Liver (tissue), 9 donors: Measurements from ENCODE around the gene COL4A1. TPM values are rescaled to one million over a fixed set of nuclear protein-coding genes. Genes with fewer than 3 reads are reported as not detected.

Experiments
- DNase-seq: peaks from one replicate; pipeline ENCODE4 v3.0.0-alpha.2; 2017; ENCODE audit warnings: low spot score
- H3K27ac ChIP-seq, 2 donors: one replicate each; pipeline ENCODE4 v1.7.0; 2013; ENCODE audit warnings: inconsistent platforms in 2 of 2, low read length in 2 of 2, control low read depth in 1 of 2, low read depth in 1 of 2, mild to moderate bottlenecking in 1 of 2
- H3K27me3 ChIP-seq, 4 donors: one replicate each; pipeline versions ENCODE4 v1.6.1 to v1.7.0; 2013; ENCODE audit warnings: low read length in 3 of 4, inconsistent platforms in 1 of 4, mild to moderate bottlenecking in 1 of 4, moderate library complexity in 1 of 4; ENCODE audit not compliant: control insufficient read depth in 4 of 4, insufficient read depth in 4 of 4
- H3K36me3 ChIP-seq, 4 donors: one replicate each; pipeline versions ENCODE4 v1.6.1 to v1.7.0; 2013; ENCODE audit warnings: low read length in 3 of 4, mild to moderate bottlenecking in 3 of 4, low read depth in 1 of 4, moderate library complexity in 1 of 4; ENCODE audit not compliant: control insufficient read depth in 4 of 4, insufficient read depth in 3 of 4
- H3K4me1 ChIP-seq, 4 donors: one replicate each; pipeline versions ENCODE4 v1.6.1 to v1.7.0; 2013; ENCODE audit warnings: low read length in 3 of 4, mild to moderate bottlenecking in 3 of 4, moderate library complexity in 1 of 4; ENCODE audit not compliant: control insufficient read depth in 4 of 4, insufficient read depth in 4 of 4
- H3K4me3 ChIP-seq, 3 donors: one replicate each; pipeline versions ENCODE4 v1.6.1 to v1.7.0; 2013; ENCODE audit warnings: low read length in 3 of 3, control low read depth in 1 of 3, low read depth in 1 of 3, mild to moderate bottlenecking in 1 of 3
- H3K9ac ChIP-seq, 2 donors: one replicate each; pipeline ENCODE4 v1.7.0; 2013; ENCODE audit warnings: low read length in 2 of 2, mild to moderate bottlenecking in 2 of 2, moderate library complexity in 2 of 2, control low read depth in 1 of 2, low read depth in 1 of 2
- H3K9me3 ChIP-seq, 4 donors: one replicate each; pipeline versions ENCODE4 v1.6.1 to v1.7.0; 2013; ENCODE audit warnings: low read length in 3 of 4; ENCODE audit not compliant: control insufficient read depth in 4 of 4
- CTCF ChIP-seq: fragments of 150-350 bp; IDR thresholded peaks from 2 replicates; pipeline ENCODE4 v1.5.1; 2017; ENCODE audit warnings: improper control_type of control experiment, low read depth, low read length; ENCODE audit not compliant: missing input control
- EGR1 ChIP-seq, 2 donors: IDR thresholded peaks; 2 replicates each; pipeline ENCODE4 v1.6.1; 2016 to 2018; ENCODE audit warnings: antibody characterized with exemption in 2 of 2, low read depth in 2 of 2
- FOXA1 ChIP-seq: IDR thresholded peaks from 2 replicates; pipeline ENCODE4 v1.6.1; 2016; ENCODE audit warnings: antibody characterized with exemption
- FOXA2 ChIP-seq: IDR thresholded peaks from 2 replicates; pipeline ENCODE4 v1.6.1; 2016; ENCODE audit warnings: antibody characterized with exemption
- GABPA ChIP-seq, 2 donors: IDR thresholded peaks in 1 of 2; conservative IDR thresholded peaks in 1 of 2; 2 replicates each; pipeline ENCODE4 v1.6.1; 2016; ENCODE audit warnings: antibody characterized with exemption in 2 of 2, mild to moderate bottlenecking in 1 of 2, moderate library complexity in 1 of 2
- HNF4A ChIP-seq, 2 donors: conservative IDR thresholded peaks; 2 replicates each; pipeline ENCODE4 v1.6.1; 2016; ENCODE audit warnings: antibody characterized with exemption in 2 of 2, mild to moderate bottlenecking in 2 of 2
- HNF4G ChIP-seq: IDR thresholded peaks from 2 replicates; pipeline ENCODE4 v1.6.1; 2016; ENCODE audit warnings: antibody characterized with exemption
- JUND ChIP-seq, 2 donors: IDR thresholded peaks; 2 replicates each; pipeline ENCODE4 v1.6.1; 2016; ENCODE audit warnings: antibody characterized with exemption in 2 of 2
- NR2F2 ChIP-seq: IDR thresholded peaks from 2 replicates; pipeline ENCODE4 v1.6.1; 2016; ENCODE audit warnings: antibody characterized with exemption
- RAD21 ChIP-seq, 2 donors: IDR thresholded peaks; 2 replicates each; pipeline ENCODE4 v1.6.1; 2016; ENCODE audit warnings: antibody characterized with exemption in 2 of 2, mild to moderate bottlenecking in 2 of 2
- REST ChIP-seq: IDR thresholded peaks from 2 replicates; pipeline ENCODE4 v1.6.1; 2016; ENCODE audit warnings: antibody characterized with exemption, mild to moderate bottlenecking
- RXRA ChIP-seq, 2 donors: IDR thresholded peaks; 2 replicates each; pipeline ENCODE4 v1.6.1; 2017 to 2018; ENCODE audit warnings: antibody characterized with exemption in 2 of 2, mild to moderate bottlenecking in 1 of 2
- SP1 ChIP-seq: IDR thresholded peaks from 2 replicates; pipeline ENCODE4 v1.6.1; 2018; ENCODE audit warnings: antibody characterized with exemption, mild to moderate bottlenecking
- TAF1 ChIP-seq: conservative IDR thresholded peaks from 2 replicates; pipeline ENCODE4 v1.6.1; 2016; ENCODE audit warnings: antibody characterized with exemption, mild to moderate bottlenecking
- YY1 ChIP-seq: IDR thresholded peaks from 2 replicates; pipeline ENCODE4 v1.6.1; 2016; ENCODE audit warnings: antibody characterized with exemption, mild to moderate bottlenecking
- ZBTB33 ChIP-seq: IDR thresholded peaks from 2 replicates; pipeline ENCODE4 v1.6.1; 2016; ENCODE audit warnings: antibody characterized with exemption
- WGBS: extraction: QIAGEN DNeasy Blood & Tissue Kit; methylation state at CpG from one replicate; pipeline ENCODE4 v1.1.7; 2013; 5-methylcytosine and 5-hydroxymethylcytosine counted together
- polyA plus RNA-seq, 2 donors: library from polyadenylated mRNA; stranded (reverse) in 1 of 2; unstranded in 1 of 2; fragments of 200-250 nt in 1 of 2; fragments of >200 nt in 1 of 2; fragmentation: Nextera tagmentation in 1 of 2; extraction: Ambion mirVana in 1 of 2; gene quantifications; one replicate each; pipeline versions ENCODE4 v1.2.1 to v1.2.3, GENCODE V29; 2013 to 2015
- total RNA-seq, 2 donors: library from RNA; depleted of rRNA; stranded (reverse); fragments of >200 nt; gene quantifications; one replicate each; pipeline ENCODE4 v1.2.3, GENCODE V29; 2014
- TF ChIP-seq, protein P1 (sequence below): IDR thresholded peaks from 2 replicates; pipeline ENCODE4 v1.6.1; 2016; ENCODE audit warnings: antibody characterized with exemption
- TF ChIP-seq, protein P2 (sequence below): IDR thresholded peaks from 2 replicates; pipeline ENCODE4 v1.6.1; 2016; ENCODE audit warnings: antibody characterized with exemption
- donor health status: healthy.
- donor health status: healthy.
- donor health status: healthy.
- donor health status: healthy.
- donor health status: healthy.

COL4A1 gene
- total and polyA plus RNA-seq, 4 donors = 5.0 to 68.5 (median 37.9) TPM

- Histone ChIP-seq H3K27ac (no peak overlapping the region), H3K9me3 (no peaks in the 10 kb centered on the region), H3K9ac (no peak overlapping the region), H3K4me3 (no peak overlapping the region), H3K4me1 (no peaks in the 10 kb centered on the region), H3K36me3 (no peaks in the 10 kb centered on the region), H3K27me3 (no peaks in the 10 kb centered on the region)
- DNase-seq = no peak
- WGBS = 77% methylated on average over 2 of the region's 2 CpGs
- TF ChIP-seq YY1 = no peak
- no peak for TF ChIP-seq FOXA2
- TF ChIP-seq HNF4A (conservative IDR thresholded peaks at IDR 0.05) = no peak
- no peak for TF ChIP-seq GABPA (IDR thresholded peaks at IDR 0.05 in 1 of 2, conservative IDR thresholded peaks at IDR 0.05 in 1 of 2)
- no peak for TF ChIP-seq ZBTB33
- TF ChIP-seq RAD21 (IDR thresholded peaks at IDR 0.05) = no peak
- no peak for TF ChIP-seq TAF1
- TF ChIP-seq, protein P1, sequence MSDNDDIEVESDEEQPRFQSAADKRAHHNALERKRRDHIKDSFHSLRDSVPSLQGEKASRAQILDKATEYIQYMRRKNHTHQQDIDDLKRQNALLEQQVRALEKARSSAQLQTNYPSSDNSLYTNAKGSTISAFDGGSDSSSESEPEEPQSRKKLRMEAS = no peak
- TF ChIP-seq NR2F2 = no peak
- TF ChIP-seq HNF4G = no peak
- no peak for TF ChIP-seq JUND (IDR thresholded peaks at IDR 0.05)
- no peak for TF ChIP-seq FOXA1
- TF ChIP-seq SP1 = no peak
- TF ChIP-seq, protein P2, sequence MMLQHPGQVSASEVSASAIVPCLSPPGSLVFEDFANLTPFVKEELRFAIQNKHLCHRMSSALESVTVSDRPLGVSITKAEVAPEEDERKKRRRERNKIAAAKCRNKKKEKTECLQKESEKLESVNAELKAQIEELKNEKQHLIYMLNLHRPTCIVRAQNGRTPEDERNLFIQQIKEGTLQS = no peak
- no peak for TF ChIP-seq RXRA (IDR thresholded peaks at IDR 0.05)
- no peak for TF ChIP-seq REST
- no peak for TF ChIP-seq CTCF
- TF ChIP-seq EGR1 (IDR thresholded peaks at IDR 0.05; ENCODE audit: low read depth in 2 of 2) = no peak
Observed at GRCh38 chr13:110113284-110113764, 193.6 kb downstream of the COL4A1 start.
